OCI-M2 (cell line): ENCODE results near the gene E2F2.
A peak's percentile ranks its signal among the peaks of the same experiment; 100 is the strongest.
"Not testable (repeated sequence)": the region's sequence is repeated elsewhere in the genome, so short reads cannot be mapped to it uniquely, and the experiment has no call there.

Experiments
- DNase-seq: peaks from one replicate; lab custom pipeline; 2025; ENCODE audit not compliant: unreplicated experiment; lab: John Stamatoyannopoulos, UW

The E2F2 gene

DNA sequence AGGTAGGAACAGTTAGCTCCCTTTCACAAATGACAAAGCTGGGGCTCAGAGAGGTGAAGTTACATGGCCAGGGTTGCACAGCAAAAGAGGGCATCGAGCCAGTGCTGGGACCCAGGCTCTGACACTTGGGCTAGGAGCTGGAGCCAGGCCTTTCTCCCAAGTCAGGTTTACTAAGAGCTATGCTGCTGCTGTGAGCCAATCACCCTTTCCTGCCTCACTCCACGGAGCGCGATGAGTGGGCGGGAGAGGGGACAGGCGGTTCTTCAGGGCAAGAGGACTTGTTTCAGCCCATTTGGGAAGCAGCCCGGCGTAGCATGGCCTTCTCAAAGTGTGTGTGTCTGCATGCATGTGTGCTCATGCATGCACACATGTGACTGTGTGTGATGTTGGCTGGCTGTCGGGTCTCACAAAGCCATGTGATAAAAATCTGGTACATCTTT is 17.7 kb upstream of the E2F2 start:
- DNase-seq: no peak

DNA sequence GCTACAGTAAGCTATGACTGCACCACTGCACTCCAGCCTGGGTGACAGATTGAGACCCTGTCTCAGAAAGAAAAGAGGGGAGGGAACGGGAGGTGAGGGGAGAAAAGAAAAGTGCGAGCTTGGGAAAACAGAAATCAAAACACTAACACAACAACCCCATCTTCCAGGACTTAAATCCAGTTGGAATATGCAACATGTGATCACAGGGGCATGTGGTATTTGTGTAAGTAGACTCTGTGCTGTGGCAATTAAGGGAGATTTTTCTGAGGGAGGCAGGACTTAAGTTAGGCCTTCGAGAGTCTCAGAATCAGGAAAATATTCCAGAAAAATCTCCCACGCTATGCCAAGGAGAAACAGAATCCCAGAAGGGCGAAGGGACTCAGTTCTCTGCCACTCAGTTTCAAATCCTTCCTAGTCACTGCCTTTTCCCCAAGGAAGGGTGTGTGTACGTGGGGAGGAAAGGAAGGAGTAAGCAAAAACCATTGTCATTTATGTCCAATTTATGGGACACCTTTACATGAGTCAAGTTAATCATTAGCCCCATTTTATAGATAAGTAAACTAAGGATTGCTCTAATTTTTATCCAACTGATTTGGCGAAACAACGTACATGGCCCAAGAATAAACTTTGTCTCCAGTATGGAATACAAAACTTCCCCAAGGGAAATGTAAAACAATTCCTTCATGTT is 16.0 kb upstream of the E2F2 start:
- DNase-seq: no peak

DNA sequence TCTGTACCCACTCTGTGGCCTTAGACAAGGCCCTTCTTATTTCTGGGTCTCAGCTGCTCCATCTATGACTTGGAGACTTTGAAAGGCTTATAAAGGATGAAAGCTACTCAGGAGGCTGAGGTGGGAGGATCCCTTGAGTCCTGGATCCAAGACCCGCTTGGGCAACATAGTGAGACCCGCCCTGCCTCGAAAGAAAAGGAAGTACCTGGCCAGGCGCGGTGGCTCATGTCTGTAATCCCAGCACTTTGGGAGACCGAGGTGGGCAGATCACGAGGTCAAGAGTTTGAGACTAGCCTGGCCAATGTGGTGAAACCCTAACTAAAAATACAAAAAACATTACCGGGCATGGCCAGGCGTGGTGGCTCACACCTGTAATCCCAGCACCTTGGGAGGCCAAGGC is 14.8 kb upstream of the E2F2 start:
- DNase-seq: no peak

- DNase-seq: peak; percentile 29
Observed at GRCh38 chr1:23544444-23545389, 13.7 kb upstream of the E2F2 start.

- no peak for DNase-seq
Observed at GRCh38 chr1:23543707-23544443, 12.8 kb upstream of the E2F2 start.

GRCh38 chr1:23542940-23543339 is 11.9 kb upstream of the E2F2 start:
- DNase-seq: not testable (repeated sequence)

DNA sequence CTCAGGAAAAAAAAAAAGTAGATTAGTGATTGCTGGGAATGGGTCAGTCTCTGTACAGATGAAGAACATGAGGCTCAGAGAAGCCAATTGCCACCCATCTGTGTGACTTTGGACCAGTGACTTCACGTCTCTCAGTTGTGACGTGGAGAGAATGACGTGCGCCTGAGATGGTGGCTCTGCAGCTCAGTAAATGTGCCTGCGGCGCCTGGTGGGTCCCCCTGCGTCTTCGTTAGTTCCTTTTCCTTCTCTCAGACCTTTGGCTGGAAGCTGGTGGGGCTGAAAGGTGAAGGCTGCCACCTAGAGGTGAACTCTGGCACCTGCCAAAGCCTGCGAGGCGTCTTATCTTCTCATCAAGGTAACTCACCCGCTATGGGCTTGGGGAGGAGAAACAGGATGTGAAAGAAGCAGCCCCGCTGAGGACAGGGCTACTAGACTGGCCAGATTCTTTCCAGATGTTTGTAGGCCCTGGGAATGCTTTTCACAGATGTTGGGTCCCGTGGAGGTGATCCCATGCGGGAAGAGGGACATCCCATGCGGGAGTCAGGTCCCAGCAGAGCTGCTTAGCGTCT is 8.7 kb upstream of the E2F2 start:
- peak; percentile 74 for DNase-seq

GRCh38 chr1:23537296-23537973 is 6.4 kb upstream of the E2F2 start:
- DNase-seq: no peak

DNA sequence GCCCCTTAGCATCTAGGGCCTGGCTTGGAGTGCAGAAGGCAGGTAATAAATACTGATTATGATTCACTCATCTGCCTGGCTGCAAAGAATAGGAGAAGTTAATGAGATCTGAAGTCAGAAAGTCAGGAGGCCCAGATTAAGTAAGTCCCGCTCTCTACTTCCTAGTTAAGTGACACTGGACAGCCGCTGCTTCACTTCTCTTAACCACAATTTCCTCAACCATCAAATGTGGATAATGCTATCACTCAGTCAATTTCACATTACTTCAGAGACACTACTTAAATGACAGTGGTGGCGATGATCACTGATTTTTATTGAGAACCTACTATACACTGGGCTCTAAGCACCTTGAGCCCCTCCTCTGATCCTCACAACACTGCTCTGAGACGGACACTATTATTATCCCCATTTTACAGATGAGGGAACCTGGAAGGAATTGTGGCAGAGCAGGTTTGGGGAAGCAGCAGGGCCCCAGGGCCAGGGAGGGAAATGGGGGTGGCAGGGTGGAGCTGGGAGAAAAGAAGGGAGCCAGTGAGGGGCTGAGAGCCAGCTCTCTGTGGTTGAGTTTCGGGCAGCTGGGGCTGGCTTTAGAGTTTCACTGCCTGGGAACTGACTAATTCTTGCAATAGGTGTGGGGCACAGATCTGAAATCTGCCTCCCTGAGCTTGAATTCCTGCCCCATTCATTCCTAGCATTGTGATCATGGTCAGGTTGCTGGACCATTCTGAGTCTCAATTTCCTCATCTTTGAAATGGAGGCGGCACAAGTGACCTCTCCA is 2.4 kb upstream of the E2F2 start:
- DNase-seq: no peak

GRCh38 chr1:23531562-23532094 is 595 bp upstream of the E2F2 start:
- no peak for DNase-seq

- DNase-seq: no peak
Observed at GRCh38 chr1:23530087-23530746, 816 bp downstream of the E2F2 start.

GRCh38 chr1:23529146-23530086 is 1.6 kb downstream of the E2F2 start:
- no peak for DNase-seq

DNA sequence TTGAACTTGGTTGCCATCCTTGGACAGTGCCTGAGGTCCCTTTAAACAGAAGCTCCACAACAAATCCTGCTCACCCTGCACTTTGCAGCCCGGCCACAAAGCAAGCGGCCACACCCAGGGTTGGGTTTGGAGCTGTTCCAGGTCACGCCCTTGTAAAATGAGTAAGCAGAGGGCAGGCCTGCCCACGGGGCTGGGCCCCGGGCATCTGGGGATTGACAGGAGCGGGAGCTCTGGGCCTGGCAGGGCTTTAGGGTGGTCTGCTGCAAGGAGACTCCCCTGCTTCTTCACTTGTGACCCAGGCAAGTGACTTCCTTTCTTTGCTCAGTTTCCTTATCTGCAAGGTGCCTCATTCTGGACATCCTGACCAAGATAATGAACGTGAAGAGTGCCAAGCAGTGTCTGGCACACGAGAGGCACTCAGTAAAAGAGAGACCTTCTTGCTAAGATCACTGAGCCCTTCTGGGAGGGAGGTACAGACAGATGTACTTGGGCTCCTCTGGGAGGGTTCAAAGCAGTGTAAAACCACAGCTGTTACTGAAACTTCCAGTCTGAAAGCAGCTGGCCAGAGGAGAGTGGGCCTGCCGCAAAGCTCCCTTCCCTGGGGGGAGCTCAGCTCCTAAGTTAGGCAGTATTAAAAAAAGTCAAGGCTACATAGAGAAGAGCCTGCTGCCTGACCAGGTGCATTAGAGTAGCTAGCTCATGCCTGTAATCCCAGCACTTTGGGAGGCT is 2.6 kb downstream of the E2F2 start:
- DNase-seq: no peak

GRCh38 chr1:23527900-23528249 is 3.2 kb downstream of the E2F2 start:
- no peak for DNase-seq

DNA sequence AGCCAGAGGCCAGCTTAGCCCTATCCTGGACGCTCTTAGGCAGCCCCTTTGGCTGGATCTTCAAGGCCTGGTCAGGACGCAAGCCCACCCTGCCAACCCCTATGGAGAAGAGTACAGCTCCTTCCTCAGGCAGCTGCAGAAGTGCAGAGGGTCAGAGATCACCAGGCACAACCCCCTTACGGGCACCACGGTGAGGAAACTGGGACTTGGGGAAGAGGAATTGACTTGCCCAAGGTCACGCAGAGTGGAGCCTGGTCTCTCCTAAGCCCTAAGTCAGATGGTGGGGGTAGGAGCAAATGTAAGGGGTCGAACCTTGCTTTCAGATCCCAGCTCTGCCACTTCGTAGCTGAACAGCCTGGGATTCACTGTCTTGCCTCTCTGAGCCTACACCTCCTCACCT is 3.7 kb downstream of the E2F2 start:
- no peak for DNase-seq

- DNase-seq: no peak
Observed at GRCh38 chr1:23526329-23527041, 4.5 kb downstream of the E2F2 start.
